ENCODE data around the gene NUDT16. TPM values are rescaled to one million over a fixed set of nuclear protein-coding genes. Genes with fewer than 3 reads are reported as not detected.

Gene NUDT16
- total RNA-seq, 2 experiments from 2014 or later, result 4.7 to 5.7 TPM

DNA sequence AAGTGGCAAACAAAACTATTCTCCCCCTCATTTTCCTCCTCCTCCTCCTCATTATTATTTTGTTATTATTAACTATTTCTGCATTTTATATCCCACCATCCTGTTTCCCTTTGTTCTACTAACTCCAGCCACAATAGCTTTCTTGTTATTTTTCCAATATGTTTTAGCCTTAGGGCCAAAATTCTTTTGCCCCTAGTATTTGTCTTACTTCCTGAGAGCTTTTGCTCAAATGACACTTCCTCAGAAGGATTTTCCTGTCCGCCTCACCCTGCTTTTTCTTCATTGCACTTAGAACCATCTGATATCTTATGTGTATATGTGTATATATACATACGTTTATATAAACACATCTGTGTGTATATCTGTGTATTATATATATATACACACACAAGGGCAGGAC, 32.7 kb upstream of the NUDT16 start:
- DNase-seq, result no peak
- CTCF ChIA-PET, result no interaction called here

DNA sequence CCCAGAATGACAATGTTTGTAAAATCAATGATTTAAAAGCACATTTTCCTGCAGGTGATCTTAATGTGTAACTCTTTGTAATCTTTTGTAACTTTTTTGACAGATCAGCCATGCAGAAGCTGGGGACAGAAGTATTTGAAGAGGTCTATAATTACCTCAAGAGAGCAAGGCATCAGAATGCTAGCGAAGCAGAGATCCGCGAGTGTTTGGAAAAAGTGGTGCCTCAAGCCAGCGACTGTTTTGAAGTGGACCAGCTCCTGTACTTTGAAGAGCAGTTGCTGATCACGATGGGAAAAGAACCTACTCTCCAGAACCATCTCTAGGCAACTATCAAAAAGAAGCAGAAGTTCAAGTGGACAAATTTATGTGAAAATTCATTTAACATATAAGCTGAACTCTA, 32.1 kb upstream of the NUDT16 start:
- Histone ChIP-seq H3K4me3 (ENCODE audit: low read length) (no peak overlapping the region), H3K36me3 (ENCODE audit: insufficient read depth, low read length) (no peaks in the 10 kb centered on the region), H3K4me1 (ENCODE audit: insufficient read depth, low read length) (no peaks in the 10 kb centered on the region), H3K27me3 (ENCODE audit: control insufficient read depth in 1 of 2, insufficient read depth in 2 of 2, low read length in 2 of 2) (no peaks in the 10 kb centered on the region), H3K9me3 (ENCODE audit: control insufficient read depth in 1 of 2, insufficient read depth in 1 of 2, low read length in 2 of 2) (no peaks in the 10 kb centered on the region), H3K27ac (ENCODE audit: low read depth in 1 of 2, low read length in 2 of 2) (no peak overlapping the region)
- DNase-seq, result no peak
- ChIA-PET POLR2A (no interaction called here), CTCF (no interaction called here)
- Mint-ChIP-seq H3K4me1 (ENCODE audit: low read depth) (no peaks in the 10 kb centered on the region), H3K4me3 (no peak overlapping the region), H3K9me3 (no peaks in the 10 kb centered on the region), H3K27me3 (no peaks in the 10 kb centered on the region), H3K36me3 (ENCODE audit: low read depth) (no peaks in the 10 kb centered on the region), H3K27ac (no peak overlapping the region)
- intact Hi-C loops (cut with DNase I, micrococcal nuclease), result no loop called here
- no peak for ATAC-seq (ENCODE audit: poor library complexity)
- TF ChIP-seq, protein P1, sequence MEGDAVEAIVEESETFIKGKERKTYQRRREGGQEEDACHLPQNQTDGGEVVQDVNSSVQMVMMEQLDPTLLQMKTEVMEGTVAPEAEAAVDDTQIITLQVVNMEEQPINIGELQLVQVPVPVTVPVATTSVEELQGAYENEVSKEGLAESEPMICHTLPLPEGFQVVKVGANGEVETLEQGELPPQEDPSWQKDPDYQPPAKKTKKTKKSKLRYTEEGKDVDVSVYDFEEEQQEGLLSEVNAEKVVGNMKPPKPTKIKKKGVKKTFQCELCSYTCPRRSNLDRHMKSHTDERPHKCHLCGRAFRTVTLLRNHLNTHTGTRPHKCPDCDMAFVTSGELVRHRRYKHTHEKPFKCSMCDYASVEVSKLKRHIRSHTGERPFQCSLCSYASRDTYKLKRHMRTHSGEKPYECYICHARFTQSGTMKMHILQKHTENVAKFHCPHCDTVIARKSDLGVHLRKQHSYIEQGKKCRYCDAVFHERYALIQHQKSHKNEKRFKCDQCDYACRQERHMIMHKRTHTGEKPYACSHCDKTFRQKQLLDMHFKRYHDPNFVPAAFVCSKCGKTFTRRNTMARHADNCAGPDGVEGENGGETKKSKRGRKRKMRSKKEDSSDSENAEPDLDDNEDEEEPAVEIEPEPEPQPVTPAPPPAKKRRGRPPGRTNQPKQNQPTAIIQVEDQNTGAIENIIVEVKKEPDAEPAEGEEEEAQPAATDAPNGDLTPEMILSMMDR (IDR thresholded peaks at IDR 0.05), result no peak

More for the DNA sequence above, 32.7 kb upstream of the NUDT16 start:
- intact Hi-C loops (cut with DNase I, micrococcal nuclease), result no loop called here
- no peaks in the 10 kb centered on the region for H3K27me3 ChIP-seq (ENCODE audit: control insufficient read depth in 1 of 2, insufficient read depth in 2 of 2, low read length in 2 of 2)
- no peaks in the 10 kb centered on the region for H3K27me3 Mint-ChIP-seq
- H3K4me1 ChIP-seq (ENCODE audit: insufficient read depth, low read length), result no peaks in the 10 kb centered on the region
- H3K27ac Mint-ChIP-seq, result no peak overlapping the region
- no peaks in the 10 kb centered on the region for H3K36me3 Mint-ChIP-seq (ENCODE audit: low read depth)
- no peaks in the 10 kb centered on the region for H3K9me3 ChIP-seq (ENCODE audit: control insufficient read depth in 1 of 2, insufficient read depth in 1 of 2, low read length in 2 of 2)
- H3K4me3 Mint-ChIP-seq, result no peak overlapping the region
- H3K27ac ChIP-seq (ENCODE audit: low read depth in 1 of 2, low read length in 2 of 2), result no peak overlapping the region
- H3K4me1 Mint-ChIP-seq (ENCODE audit: low read depth), result no peaks in the 10 kb centered on the region
- peaks cover 4% of the 10 kb centered on the region for H3K9me3 Mint-ChIP-seq
- H3K4me3 ChIP-seq (ENCODE audit: low read length), result no peak overlapping the region
- POLR2A ChIA-PET, result no interaction called here
- TF ChIP-seq, protein P1 (IDR thresholded peaks at IDR 0.05), result no peak
- H3K36me3 ChIP-seq (ENCODE audit: insufficient read depth, low read length), result no peaks in the 10 kb centered on the region
- no peak for ATAC-seq (ENCODE audit: poor library complexity)

DNA sequence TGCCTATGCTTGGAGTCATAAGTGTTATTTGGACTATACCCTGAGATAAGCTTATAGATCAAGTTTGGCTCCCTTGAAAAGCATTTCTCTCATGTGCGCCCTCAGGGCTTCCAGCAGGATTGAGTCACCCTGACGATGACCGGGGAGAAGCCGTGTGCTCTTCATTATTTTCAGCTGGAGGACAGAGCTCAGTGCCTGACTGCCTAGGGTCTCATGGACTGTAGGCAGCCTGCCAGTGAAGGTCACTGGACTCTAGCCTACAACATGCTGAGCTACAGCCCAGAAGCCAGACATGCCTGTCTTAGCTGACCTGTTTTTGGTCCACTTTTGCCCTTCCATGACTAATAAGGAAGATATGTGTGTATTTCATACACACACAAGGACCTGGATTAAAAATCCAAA, 31.6 kb upstream of the NUDT16 start:
- intact Hi-C loops (cut with DNase I, micrococcal nuclease), result no loop called here
- ATAC-seq (ENCODE audit: poor library complexity), result no peak
- H3K27me3 Mint-ChIP-seq, result no peaks in the 10 kb centered on the region
- ChIA-PET CTCF (no interaction called here), POLR2A (no interaction called here)
- no peaks in the 10 kb centered on the region for H3K4me1 Mint-ChIP-seq (ENCODE audit: low read depth)
- no peaks in the 10 kb centered on the region for H3K36me3 ChIP-seq (ENCODE audit: insufficient read depth, low read length)
- no peaks in the 10 kb centered on the region for H3K36me3 Mint-ChIP-seq (ENCODE audit: low read depth)
- no peak overlapping the region for H3K27ac ChIP-seq (ENCODE audit: low read depth in 1 of 2, low read length in 2 of 2)
- no peaks in the 10 kb centered on the region for H3K4me1 ChIP-seq (ENCODE audit: insufficient read depth, low read length)
- H3K4me3 Mint-ChIP-seq, result no peak overlapping the region
- H3K9me3 Mint-ChIP-seq, result no peaks in the 10 kb centered on the region
- TF ChIP-seq, protein P1 (IDR thresholded peaks at IDR 0.05), result no peak
- H3K9me3 ChIP-seq (ENCODE audit: control insufficient read depth in 1 of 2, insufficient read depth in 1 of 2, low read length in 2 of 2), result no peaks in the 10 kb centered on the region
- no peak overlapping the region for H3K4me3 ChIP-seq (ENCODE audit: low read length)
- no peak overlapping the region for H3K27ac Mint-ChIP-seq
- no peaks in the 10 kb centered on the region for H3K27me3 ChIP-seq (ENCODE audit: control insufficient read depth in 1 of 2, insufficient read depth in 2 of 2, low read length in 2 of 2)
- no peak for DNase-seq
